GM18499 (cell line): ENCODE measurements around the gene TNNI2.

Experiments
- ATAC-seq: cut with Tn5 transposase; IDR thresholded peaks from one replicate; pipeline ENCODE4 v1.9.1; 2021; ENCODE audit warnings: moderate number of reproducible peaks; ENCODE audit not compliant: insufficient read depth, unreplicated experiment

TNNI2 gene

DNA sequence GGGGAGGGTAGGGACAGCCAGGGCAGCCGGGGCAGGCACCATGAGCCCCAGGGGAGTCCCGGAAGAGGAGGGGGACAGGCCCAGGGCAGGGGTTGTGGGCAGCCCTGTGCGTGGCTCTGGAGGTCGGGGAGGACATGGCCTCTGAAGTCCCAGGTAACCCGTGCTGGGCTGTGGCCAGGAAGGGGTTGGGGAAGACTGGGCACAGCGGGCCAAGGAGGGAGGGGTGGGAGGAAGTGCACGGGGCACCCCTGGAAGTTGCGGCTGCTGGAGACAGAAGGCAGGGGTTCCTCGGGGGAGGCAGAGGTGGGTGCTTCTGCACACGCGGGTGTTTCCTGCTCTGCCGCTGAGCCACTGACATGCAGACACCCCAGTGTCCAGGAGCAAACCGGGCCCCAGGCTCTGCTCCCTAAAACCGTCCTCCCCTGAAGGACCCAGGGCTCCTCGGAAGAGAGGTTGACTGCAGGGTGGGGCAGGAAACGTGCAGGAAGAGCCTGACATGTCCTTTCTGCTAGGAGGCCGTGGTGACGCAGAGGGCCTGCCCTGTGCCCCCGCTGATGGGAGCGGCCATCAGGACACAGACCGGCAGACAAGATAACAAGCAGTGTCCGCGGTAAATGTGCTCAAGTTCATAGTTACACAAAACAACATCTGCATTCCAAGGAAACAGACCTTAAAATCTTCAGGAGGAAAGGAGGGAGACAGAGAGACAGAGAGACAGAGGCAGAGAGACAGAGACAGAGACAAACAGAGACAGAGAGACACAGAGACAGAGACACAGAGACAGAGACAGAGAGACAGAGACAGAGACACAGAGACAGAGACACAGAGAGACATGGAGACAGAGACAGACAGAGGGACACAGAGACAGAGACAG lies 5.7 kb downstream of the TNNI2 start:
- no peak for ATAC-seq

GRCh38 chr11:1845095-1845429 lies 6.3 kb downstream of the TNNI2 start:
- ATAC-seq = no peak

DNA sequence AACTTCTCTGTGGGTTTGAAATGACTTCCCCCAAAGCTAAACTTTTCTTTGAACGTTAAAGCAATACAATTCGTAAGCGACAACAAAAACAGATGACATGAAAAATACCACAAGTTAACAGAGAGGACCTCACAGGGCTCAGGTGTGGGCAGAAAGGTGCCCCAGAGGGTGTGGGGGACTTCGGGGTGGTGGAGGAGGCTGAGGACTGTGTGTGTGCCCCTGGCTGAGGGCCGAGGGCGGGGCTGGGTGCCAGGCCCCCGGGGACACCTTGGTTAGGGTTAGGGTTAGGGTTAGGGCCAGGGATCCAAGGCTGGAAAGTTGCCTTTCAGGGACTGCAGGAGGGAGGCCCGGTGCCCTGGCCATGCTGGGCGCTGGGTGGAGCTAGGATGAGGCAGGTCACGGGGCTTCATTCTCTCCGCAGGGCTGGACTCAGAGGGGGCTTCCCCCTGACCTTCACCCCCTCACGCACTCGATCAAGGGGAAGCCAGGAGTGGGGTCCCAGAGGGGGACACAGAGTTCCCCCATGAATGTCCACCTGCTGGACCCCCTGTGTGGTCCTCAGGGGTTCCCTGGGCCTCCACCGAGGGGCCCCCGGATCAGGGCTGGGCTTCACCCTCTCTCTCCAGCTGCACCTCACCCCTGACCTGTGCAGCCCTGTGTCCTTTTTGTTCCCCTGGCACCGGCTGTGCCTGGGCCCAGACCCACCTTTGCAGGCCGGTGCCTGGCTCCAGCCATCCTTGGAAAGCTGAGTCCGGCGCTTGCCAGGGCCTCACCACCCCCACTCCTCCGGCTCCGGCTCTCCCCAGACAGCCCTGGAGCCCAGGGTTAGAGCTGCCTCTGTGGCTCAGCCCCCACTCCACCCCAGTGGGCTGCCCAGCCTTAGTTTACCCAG lies 7.0 kb downstream of the TNNI2 start:
- ATAC-seq = no peak

DNA sequence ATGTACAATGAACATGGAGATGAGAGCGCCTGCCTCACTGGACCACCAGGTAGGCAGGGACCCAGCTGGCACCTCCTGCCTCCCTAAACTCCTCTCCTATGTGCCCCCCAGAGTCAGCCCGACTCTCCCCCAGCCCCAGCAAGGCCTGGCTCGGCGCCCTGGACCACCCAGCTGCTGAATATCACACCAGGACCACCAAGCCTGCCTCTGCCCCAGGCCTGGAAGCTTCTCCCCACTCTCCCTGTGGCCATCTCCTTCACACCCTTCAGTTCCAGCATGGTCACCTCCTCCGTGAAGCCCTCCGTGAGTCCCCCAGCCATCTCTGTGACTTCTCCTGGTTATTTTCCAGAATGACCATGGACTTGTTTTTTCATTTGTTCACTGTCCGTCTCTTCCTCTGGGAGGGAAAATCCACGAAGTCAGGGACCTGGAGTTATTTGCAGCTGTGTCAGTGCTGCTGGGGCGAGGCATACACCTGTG lies 7.7 kb downstream of the TNNI2 start:
- ATAC-seq = no peak

- no peak for ATAC-seq
These were observed 8.4 kb downstream of the TNNI2 start for GRCh38 chr11:1847006-1847735.

DNA sequence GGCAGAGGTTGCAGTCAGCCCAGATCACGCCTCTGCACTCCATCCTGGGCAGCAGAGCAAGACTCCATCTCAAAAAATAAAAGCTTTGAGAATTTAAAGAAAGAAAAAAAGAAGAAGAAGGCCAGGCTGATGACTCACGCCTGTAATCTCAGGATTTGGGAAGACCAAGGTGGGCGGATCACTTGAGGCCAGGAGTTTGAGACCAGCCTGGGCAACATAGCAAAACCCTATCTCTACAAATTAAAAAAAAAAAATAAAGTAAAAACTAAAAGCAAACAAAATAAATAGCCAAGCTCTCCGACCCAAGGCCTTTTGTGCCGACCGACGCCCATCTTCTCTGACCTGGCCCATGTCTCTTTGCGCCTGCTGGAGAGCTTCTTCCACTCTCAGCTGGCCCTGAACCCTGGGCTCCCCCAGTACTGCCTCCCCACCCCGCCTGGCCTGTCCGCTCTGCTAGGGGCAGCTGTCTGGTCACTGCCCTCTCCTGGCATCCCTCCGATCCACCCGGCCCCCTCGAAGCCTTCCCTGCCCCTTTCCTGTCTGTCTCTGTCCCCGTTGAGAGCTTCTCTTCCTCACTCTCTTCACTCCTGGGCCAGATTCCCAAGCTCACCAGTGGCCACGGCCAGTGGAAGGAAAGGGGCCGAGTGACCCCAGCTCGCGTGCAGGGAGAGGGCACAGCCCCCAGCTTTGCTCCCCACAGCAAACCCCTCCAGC lies 9.3 kb downstream of the TNNI2 start:
- no peak for ATAC-seq

GRCh38 chr11:1848640-1849430 lies 10.1 kb downstream of the TNNI2 start:
- no peak for ATAC-seq

GRCh38 chr11:1851468-1852180 lies 12.8 kb downstream of the TNNI2 start:
- no peak for ATAC-seq

DNA sequence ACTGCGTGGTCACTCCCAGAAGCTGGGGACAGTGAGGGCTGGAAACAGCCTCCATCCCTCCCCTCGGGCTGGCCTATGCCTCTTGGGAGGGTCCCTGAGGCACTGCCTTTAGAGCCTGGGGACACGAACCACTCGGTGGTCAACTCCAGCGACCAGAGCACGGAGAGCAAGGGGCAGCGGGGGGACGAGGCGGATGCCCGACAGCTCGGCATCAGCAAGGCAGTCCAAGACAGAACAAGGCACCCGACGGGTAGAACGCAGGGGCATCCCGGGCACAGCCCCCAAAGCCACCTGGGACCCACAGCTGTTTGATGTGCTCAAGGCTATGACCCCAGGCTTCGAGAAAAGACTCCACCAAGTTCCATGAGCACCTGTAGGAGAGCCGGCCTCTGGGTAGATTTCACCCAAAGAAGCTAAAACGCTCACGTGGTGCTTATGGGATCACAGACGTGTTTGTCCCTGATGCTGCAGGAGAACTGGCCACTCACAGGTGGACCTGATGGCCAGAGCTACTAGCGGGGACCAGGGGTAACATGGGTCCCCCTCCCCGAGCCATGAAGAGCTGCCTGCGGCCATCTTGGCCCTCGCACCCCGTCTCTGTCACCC lies 13.6 kb downstream of the TNNI2 start:
- ATAC-seq = no peak

DNA sequence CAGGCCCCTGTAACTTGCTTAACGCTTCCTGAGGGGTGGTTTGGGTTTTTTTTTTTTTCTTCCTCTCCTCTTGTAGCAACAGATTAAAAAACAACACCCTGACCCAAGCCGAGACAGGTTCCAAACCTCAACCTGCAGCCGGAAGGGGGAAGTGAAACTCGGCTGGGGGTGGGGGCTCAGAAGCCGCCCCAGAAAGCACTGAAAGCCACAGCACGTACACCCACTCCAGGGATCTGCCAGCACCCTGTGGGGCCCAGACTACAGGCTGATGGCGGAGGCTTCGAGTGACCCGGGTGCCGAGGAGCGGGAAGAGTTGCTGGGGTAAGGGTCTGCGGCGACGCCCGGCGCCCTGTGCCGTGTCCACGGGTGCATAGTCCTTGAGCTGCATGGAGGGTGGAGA lies 14.1 kb downstream of the TNNI2 start, which contains the start of gene LSP1:
Gene LSP1, plus strand, starts transcription at position 208 of the 400 bp plus-strand sequence. Its CDS starts 61 bp downstream, at position 269.
- ATAC-seq = peak; percentile 21

DNA sequence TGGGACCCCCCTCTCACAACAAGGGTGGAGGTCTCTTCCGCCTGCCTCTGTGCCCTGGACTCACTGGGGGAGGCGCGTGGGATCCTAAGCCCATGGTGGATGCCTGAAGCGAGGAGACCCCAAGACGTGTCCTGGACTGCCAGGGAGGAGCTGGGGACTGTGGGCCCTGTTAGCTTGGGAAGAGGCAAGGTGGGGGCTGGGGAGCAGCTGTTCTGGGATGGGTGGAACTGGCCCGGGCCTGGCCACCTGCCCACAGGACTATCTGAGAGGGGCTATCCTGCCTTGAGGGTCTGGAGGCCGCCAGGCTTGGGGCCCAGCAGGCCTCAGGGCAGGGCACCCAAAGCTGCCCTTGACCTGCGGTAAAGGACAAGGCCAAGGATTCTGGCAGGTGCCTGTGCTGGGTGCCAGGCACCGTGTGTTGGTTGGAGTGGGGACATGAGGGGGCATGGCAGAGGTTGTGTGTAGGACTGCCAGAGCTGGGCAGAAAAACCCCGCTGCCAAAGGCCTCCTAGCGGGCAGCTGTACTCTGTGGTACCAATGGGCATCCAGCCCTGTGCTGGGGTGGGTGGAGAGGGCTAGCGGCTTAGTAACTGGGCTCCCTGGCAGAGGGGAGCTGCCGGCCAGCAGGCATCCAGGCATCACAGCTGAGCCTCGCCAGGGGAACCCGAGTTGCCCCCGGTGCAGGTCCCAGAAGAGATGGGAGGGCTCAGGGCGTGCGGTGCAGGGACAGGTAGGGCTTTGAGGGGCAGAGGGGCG lies 14.8 kb downstream of the TNNI2 start:
- ATAC-seq = no peak

GRCh38 chr11:1854132-1854948 lies 15.6 kb downstream of the TNNI2 start:
- ATAC-seq = no peak

DNA sequence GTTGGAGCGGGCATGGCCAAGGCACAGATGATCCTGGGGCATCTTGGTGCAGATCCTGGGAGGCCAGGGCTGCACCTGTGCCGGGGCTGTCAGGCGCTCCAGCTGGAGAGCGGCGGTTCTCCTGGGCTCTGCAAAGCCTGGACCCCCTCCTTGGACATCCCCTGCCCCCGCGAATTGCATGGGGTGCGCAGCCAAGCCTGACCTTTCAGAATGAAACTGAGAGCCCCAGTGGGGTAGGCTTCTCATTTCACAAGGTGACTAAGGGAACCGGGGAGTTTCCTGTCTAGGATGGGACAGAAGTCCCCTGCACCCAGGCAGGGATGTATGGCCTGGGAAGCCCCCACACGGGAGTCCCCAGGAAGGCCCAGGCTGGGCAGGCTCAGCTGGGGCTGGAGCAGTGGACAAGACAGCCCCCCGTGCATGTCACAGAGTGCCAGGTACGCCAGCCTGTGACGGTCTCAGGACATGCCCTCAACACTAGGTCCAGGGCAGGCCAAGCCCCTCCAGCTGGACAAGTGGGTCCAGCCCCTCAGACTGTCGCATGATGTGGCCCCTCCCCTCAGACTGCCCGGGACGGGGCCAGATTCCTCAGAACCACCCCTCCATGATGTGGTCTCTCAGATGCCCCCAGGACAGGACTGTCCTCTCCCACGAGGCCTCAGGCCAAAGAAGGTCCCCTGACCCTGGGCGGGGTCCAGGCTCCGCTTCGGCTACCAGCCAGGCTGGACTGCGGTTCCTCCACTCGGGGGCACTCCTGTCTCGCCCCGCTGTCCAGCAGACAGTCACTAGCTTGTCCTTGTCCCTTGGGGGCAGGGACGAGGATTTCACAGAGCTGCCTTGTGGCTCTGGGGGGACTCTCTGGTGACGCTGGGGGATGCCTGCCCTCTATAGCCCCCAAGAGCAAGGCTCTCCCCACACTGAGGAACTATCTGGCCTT lies 16.4 kb downstream of the TNNI2 start:
- ATAC-seq = peak; percentile 25

DNA sequence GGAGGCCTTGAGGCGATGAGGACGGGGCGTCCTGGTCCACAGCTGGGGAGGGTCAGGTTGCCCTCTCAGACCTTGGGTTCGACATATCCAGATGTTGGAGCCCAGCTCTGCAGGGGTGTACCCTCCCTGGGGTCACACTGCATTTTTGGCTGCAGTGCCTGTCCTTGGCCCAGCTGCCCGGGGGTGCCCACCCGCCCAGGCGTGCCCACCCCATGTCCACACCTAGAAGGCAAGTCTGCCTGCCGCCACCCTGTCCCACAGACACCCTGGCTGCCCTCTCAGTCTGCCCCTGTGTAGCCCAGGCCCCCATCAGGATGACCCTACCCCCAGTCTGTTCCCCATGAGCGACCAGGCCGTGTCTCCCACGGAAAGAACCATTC lies 17.1 kb downstream of the TNNI2 start:
- ATAC-seq = no peak

DNA sequence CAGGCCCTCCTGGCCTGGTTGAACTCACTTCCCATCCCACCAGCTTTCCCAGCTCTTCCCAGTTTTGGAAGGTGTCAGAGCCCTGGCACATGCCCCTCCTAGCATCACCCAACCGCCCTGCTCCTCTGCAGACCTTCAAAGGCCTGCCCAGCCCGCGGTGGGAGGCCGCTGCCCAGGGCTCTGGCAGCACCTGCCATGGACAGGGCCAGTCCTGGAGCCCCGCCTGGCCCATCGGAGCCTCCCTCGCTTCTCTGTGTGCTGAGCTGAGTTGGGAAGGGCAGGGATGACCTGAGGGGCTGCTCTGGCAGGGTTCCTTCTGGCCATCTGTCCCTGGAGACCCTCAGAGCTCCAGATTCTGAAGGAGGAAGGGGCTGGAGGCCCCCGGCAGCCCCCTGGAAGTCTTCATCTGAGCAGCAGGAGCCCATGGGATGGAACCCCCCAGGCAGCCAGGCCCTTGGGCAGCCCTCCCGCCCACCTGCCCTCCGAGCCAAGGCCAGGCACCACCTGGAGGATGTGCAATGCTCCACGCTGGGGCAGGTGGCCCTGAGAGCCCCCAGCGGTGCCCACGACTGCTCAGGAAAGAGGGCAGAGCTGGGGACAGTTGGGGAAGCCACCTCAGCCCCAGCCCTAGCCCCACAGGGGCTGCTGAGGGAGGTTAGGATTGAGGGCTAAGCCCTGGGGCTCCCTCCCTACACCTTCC lies 17.7 kb downstream of the TNNI2 start:
- no peak for ATAC-seq
